RCC 7860 (cell line): Measurements from ENCODE around the gene PEX16.

ENCODE experiments used
- DNase-seq: peaks from one replicate; pipeline ENCODE4 v3.0.0-alpha.2; 2015; ENCODE audit warnings: low spot score
- FAIRE-seq: peaks from 2 replicates; lab custom pipeline; 2012; peaks lifted over from hg19 to GRCh38; lab: Jason Lieb, UNC

PEX16 gene

DNA sequence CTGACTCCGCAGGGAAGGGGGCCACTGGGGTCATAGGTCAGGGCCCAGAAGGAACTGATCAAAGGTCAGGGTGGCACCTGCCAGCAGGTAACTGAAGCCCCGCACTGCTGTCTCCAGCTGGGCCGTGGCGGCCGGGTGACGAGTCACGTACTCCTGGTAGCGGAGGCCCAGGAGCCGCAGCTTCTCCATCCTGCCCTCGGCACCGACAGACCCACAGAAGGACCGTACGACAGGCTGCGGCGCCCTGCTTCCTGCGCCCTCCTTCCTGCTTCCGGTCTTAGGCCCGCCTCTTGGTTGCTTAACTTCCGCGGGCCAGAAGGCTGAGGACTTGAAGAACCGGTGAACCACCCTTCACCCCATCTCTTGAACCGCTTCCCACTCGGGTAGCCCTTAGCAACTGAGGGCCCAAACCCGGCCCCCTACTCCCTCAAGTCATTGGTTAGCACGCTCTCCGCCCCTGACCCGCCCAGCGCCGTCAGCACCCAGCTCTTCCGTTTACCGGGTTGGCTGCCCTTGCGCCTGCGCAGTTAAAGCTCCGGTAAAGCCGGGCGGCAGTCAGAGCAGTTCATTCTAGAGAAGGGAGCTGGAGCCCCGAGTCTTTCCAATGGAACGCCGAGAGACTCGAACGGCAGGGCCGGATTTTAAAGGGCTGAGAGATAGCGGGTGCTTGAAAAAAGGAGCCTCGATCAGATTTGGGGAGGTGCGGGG, at the start of gene PEX16:
Gene PEX16, minus strand, starts transcription at position 255 of the 708 bp plus-strand sequence. Its CDS starts 66 bp downstream, at position 189.
- DNase-seq (peak; percentile 94), FAIRE-seq (peak; percentile 79)

DNA sequence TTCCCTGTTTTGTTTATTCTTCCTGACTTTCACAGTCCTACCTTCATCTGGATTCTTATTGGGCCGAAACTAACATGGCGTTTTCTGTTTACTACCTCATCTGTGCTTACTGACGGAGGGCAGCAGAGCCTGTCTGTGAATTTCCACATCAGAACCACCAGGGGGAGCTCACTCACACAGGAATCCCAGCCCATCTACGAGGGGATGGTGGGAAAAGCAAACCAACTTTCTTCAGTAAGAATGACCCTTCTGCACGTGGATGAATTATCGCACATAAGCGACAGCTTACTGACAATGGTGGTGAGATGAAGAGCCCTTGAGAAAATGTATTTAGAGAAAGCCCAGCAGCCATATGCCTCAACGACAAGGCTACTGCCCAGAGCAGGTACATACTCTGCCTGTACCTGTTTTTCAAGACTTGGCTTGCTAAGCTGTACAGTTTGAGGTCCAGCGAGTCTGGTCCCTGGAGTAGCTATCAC, 47.3 kb upstream of the PEX16 start:
- FAIRE-seq (peak; percentile 52), DNase-seq (peak; percentile 53)

- FAIRE-seq = no peak
- DNase-seq = no peak
Measured at GRCh38 chr11:45961751-45962240, 44.1 kb upstream of the PEX16 start.

- DNase-seq = no peak
- FAIRE-seq = no peak
Measured at GRCh38 chr11:45960387-45961095, 42.9 kb upstream of the PEX16 start.

DNA sequence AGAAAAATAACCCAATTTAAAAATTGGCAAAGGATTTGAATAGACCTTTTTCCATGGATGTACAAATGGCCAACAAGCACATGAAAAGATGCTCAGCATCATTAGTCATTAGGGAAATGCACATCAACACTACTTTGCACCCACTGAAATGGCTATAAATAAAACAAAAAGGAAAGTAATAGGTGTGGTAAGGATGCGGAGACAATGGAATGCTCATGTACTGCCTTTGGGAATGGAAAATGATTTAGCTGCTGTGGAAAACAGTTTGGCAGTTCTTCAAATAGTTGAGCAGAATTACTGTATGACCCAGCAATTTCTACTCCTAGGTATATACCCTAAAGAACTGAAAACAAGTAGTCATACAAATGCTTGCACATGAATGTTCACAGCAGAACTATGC, 42.2 kb upstream of the PEX16 start:
- no peak for DNase-seq
- FAIRE-seq = no peak

DNA sequence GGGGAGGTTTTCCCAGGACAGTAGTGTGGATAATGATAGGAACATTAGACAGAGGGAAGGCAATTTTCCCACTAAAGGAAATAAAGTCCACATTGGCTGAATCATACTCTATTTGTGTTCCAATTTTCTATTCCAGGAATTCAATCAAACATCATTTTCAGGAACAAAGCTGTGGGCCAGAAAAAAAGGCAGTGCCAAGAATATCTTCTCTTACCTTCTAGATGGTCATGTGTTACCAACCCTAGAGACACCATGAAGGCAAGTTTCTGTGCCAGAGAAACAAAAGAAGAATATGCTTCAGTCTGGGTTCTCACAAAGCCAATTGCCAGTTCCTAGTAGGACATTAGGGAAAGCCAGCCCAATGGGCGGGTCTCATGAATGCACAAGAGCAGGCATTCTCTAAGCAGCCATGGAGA, 32.3 kb upstream of the PEX16 start:
- FAIRE-seq = no peak
- DNase-seq = no peak

- FAIRE-seq = no peak
- no peak for DNase-seq
Measured at GRCh38 chr11:45948356-45948755, 30.7 kb upstream of the PEX16 start.

GRCh38 chr11:45947885-45948284, 30.2 kb upstream of the PEX16 start:
- FAIRE-seq (no peak), DNase-seq (no peak)

- DNase-seq (no peak), FAIRE-seq (no peak)
Measured at GRCh38 chr11:45945397-45945999, 27.8 kb upstream of the PEX16 start.

DNA sequence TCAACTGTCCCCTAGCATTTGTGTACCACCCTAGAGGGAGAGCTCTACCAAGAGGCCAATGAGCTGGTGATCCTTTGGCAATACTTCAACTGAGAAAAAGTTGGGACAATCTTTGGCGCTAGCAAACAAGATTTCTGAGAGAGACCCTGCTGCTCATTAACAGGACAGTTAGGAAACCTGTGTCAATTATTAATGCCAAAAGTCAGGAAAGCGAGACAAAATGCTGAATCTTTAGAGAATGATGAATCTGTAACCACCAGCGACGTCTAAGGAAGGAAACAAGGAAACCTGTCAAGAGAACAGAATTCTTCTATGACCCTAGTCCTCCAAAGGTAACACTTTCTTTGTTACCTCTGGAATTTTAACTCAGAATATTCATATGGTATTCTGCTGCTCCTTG, 24.7 kb upstream of the PEX16 start:
- DNase-seq (no peak), FAIRE-seq (peak; percentile 44)

- DNase-seq (no peak), FAIRE-seq (no peak)
Measured at GRCh38 chr11:45941285-45941684, 23.6 kb upstream of the PEX16 start.

DNA sequence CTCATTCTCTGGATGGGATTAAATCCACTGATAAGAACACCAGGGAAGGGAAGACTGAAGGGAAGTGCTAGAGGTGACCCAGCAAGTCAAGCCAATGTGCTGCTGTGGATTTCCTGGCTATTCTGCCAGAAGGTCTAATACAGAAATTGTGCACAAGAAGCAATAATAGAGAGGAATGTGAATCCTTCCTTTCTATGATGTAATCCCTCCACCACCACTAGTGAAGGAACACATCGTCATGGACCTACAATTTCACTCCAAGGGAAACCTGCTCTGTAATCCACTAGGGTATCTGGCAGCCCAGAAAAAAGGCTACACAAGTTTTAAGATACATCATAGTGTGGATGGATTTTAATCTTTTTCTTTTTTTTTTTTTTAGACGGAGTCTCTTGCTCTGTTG, 22.2 kb upstream of the PEX16 start:
- no peak for DNase-seq
- FAIRE-seq = no peak

DNA sequence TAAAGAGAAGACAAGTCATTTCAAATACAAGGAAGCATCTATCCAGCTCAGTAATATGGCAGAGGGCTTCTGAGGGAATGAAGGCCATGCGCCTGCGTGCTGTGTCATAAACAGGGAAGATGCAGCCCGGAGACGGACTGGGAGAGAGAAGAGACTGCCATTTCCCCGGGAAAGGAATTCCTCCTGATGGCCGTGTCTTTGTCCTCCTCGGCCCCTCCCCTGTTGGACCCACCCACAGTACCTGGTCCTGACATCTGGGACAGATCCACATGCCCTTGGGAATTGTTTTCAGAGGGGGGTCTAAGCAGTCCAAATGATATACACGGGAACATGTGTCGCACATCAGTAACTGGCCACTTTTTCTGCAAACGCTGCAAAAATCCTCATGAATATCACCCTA, 20.2 kb upstream of the PEX16 start:
- FAIRE-seq = no peak
- no peak for DNase-seq

GRCh38 chr11:45936511-45937054, 18.9 kb upstream of the PEX16 start:
- DNase-seq (no peak), FAIRE-seq (no peak)

DNA sequence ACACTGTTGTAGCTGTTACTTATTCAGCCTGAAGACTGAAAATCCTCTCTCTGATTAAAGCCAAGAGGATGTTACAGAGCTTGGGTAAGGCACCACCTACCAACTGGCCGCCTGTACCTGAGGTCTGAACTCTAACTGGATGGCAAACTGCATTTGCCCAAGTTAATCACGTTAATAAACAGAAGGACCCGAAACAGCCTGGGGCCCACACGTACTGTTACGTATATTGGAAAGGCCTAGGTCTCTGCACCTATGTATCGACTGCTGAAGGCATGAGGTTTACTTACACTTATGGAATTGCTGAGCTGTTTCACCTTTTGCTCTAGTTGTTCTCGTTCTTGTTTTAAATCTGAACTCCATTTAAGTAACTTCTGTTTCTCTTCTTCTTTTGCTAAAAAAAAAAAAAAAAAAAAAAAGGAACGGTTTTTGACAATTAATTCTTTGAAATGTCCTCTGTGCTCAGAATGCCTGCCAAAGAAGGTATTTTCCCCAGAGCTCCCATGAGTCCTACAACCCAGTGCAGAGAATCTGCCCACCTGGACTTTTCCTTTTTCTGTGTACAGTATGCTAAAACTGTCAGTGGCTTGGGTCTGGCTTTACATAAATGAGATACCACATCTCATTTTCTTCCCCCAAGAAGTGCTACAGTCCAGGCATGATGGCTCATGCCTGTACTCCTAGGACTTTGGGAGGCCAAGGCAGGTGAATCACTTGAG, 17.8 kb upstream of the PEX16 start:
- DNase-seq (no peak), FAIRE-seq (no peak)

- DNase-seq (no peak), FAIRE-seq (no peak)
Measured at GRCh38 chr11:45934580-45935318, 17.1 kb upstream of the PEX16 start.

DNA sequence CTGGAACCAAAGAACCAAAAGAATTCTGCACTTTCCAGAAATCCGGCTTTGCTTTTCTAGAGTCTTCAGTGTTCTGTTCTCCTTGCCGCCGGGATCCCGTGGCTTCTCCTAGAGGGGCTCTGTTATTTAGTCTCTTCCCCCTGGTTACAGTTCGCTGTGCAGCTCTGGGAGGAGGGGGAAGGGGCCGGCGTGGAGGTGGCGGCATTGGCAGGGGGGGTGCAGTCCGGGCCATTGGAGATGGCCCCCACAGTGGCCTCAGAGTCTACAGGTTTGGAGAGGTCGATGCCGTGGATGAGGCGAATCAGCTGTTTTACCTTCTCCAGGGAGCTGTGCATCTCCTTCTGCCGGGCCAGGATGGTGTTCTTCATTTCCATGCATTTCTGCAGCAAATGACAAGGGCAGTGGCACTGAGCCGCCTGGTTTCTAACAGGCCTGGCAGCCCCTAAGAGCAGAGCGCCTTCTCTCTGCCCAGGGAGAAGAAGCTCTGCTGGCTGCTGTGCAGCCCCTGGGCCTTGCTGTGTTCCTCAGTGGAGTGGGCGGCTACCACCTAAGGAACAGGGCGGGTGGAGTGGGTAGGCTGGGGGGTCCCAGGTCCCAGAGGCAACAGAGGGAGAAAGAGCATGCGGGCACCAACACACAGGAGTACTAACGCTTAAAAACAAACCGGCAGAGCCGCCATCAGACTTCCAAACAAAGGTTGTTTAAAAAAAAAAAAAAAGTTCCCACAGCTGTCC, 16.3 kb upstream of the PEX16 start:
- FAIRE-seq = no peak

DNA sequence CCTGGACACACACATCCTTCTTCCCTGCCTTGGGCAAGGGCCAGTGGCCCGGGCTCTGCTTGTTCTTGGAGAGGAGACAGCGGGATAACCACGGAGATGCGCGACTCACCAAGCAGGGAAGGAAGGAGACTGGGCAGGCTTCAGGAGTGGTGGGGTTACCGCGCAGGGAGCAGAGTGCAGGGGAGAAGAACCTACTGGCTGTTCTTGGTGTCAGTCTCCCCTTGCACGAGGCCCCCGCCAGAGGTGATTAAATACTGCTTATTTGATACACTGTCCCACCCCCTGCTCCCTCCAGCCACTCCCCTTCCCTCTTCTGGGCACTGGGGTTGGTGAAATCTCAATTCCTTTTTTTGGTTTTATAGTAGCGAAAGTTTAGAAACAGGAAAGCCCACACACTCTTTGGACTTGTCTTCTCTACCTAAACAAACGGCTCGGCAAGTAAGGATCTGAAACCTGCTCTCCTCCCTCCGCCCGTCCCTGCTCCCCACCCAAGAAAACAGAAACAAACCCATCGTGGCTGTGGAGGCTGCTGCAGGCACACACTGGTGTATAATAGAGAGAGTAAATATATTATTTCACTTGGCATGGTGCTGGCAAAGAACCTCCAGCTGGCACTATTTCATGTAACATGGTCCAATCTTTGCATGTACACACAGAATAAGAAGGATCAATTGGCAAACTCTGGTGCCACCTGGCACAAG, 15.6 kb upstream of the PEX16 start:
- DNase-seq = no peak
- no peak for FAIRE-seq

More for the DNA sequence above, 16.3 kb upstream of the PEX16 start:
- no peak for DNase-seq

- FAIRE-seq = no peak
- no peak for DNase-seq
Measured at GRCh38 chr11:45932217-45932616, 14.5 kb upstream of the PEX16 start.
